Progenitor cell of endocrine pancreas (in vitro differentiated cells): ENCODE data around the gene POU6F2. TPM values are rescaled to one million over a fixed set of nuclear protein-coding genes. Genes with fewer than 3 reads are reported as not detected.
A peak's percentile ranks its signal among the peaks of the same experiment; 100 is the strongest.

Source experiments
- DNase-seq: peaks from one replicate; pipeline ENCODE4 v3.0.0; 2021; ENCODE audit warnings: low spot score; ENCODE audit not compliant: unreplicated experiment
- H3K27ac Mint-ChIP-seq: 2 replicates; pipeline ENCODE4 v1.8.0; 2021; ENCODE audit warnings: mild to moderate bottlenecking, moderate library complexity, mixed read lengths
- H3K27me3 Mint-ChIP-seq: 2 replicates; pipeline ENCODE4 v1.8.0; 2021; ENCODE audit warnings: mixed read lengths
- H3K36me3 Mint-ChIP-seq: 2 replicates; pipeline ENCODE4 v1.8.0; 2022; ENCODE audit warnings: mixed read lengths; ENCODE audit not compliant: insufficient read depth
- H3K4me1 Mint-ChIP-seq: 2 replicates; pipeline ENCODE4 v1.8.0; 2021; ENCODE audit warnings: low read depth, mixed read lengths
- H3K4me3 Mint-ChIP-seq: 2 replicates; pipeline ENCODE4 v1.8.0; 2021; ENCODE audit warnings: low read depth, mild to moderate bottlenecking, moderate library complexity, mixed read lengths
- H3K9me3 Mint-ChIP-seq: 2 replicates; pipeline ENCODE4 v1.8.0; 2021; ENCODE audit warnings: low read depth, mixed read lengths
- total RNA-seq: library from RNA; stranded (reverse); gene quantifications from 2 replicates; pipeline ENCODE4 v1.2.1, GENCODE V29; 2021
- TF ChIP-seq, protein P1 (sequence below): fragments of 200-600 bp; sonication (generic); IDR thresholded peaks from one replicate; pipeline ENCODE4 v1.5.0; 2021; ENCODE audit warnings: antibody characterized with exemption, mild to moderate bottlenecking; ENCODE audit not compliant: unreplicated experiment

POU6F2 gene
- total RNA-seq, 1 donor from 2014 or later = 5.6 TPM

DNA sequence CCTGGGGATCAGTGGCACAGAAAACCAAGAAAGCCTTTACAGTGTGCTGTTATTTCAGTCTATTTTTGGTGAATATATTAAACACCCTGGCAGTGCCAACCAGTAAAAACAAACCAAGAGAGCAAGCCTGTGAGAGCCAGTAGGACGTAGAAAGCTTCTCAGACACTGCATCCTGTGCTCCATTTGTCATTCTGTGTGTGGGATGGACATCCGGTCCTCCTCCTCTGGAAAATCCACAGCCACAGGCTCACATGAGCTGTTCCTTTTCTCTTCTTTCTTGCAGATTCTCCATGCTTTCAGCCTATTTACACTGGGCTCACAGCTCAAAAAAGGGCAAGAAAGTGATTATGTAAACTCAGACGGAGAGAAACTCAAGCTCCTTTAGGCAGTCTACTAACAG, 468.8 kb downstream of the POU6F2 start:
- H3K9me3 Mint-ChIP-seq = no peaks in the 10 kb centered on the region
- peaks cover under 1% of the 10 kb centered on the region for H3K4me1 Mint-ChIP-seq
- H3K36me3 Mint-ChIP-seq = no peaks in the 10 kb centered on the region
- TF ChIP-seq, protein P1, sequence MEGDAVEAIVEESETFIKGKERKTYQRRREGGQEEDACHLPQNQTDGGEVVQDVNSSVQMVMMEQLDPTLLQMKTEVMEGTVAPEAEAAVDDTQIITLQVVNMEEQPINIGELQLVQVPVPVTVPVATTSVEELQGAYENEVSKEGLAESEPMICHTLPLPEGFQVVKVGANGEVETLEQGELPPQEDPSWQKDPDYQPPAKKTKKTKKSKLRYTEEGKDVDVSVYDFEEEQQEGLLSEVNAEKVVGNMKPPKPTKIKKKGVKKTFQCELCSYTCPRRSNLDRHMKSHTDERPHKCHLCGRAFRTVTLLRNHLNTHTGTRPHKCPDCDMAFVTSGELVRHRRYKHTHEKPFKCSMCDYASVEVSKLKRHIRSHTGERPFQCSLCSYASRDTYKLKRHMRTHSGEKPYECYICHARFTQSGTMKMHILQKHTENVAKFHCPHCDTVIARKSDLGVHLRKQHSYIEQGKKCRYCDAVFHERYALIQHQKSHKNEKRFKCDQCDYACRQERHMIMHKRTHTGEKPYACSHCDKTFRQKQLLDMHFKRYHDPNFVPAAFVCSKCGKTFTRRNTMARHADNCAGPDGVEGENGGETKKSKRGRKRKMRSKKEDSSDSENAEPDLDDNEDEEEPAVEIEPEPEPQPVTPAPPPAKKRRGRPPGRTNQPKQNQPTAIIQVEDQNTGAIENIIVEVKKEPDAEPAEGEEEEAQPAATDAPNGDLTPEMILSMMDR = no peak
- no peak overlapping the region for H3K27ac Mint-ChIP-seq
- H3K4me3 Mint-ChIP-seq = no peak overlapping the region
- no peaks in the 10 kb centered on the region for H3K27me3 Mint-ChIP-seq
- DNase-seq = no peak

- TF ChIP-seq, protein P1 = no peak
- no peak overlapping the region for H3K4me3 Mint-ChIP-seq
- H3K36me3 Mint-ChIP-seq = no peaks in the 10 kb centered on the region
- H3K9me3 Mint-ChIP-seq = no peaks in the 10 kb centered on the region
- H3K27me3 Mint-ChIP-seq = no peaks in the 10 kb centered on the region
- H3K4me1 Mint-ChIP-seq = peaks cover 2% of the 10 kb centered on the region
- DNase-seq = no peak
- no peak overlapping the region for H3K27ac Mint-ChIP-seq
These were observed 474.2 kb downstream of the POU6F2 start for GRCh38 chr7:39451901-39452300.

DNA sequence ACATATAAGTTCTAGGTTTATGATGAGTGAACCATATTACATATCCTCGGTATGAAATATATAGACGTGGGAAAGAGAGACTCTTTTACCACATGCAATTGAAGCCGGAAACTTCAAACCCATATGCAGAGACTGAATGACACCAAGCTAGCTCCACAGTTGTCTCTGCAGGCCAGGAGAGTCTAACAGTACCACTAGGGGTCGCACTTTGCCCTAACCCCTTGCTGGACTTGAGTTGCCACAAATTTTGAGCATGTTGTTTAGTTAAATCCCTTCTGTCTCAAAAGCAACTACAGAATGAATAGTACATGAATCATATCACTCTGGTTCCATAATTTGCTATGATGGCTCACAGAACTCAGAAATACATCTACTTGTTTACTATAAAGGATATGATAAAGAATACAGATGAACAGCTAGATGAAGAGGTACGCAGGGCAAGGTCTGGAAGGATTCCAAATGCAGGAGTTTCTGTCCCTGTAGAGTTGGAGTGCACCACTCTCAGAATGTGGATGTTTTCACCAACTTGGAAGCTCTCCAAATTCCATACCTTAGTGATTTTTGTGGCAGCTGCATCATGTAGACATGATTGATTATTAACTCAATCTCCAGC, 476.1 kb downstream of the POU6F2 start:
- no peak overlapping the region for H3K4me3 Mint-ChIP-seq
- no peaks in the 10 kb centered on the region for H3K27me3 Mint-ChIP-seq
- DNase-seq = peak; percentile 18
- H3K36me3 Mint-ChIP-seq = no peaks in the 10 kb centered on the region
- H3K4me1 Mint-ChIP-seq = peaks cover 4% of the 10 kb centered on the region
- no peaks in the 10 kb centered on the region for H3K9me3 Mint-ChIP-seq
- no peak overlapping the region for H3K27ac Mint-ChIP-seq
- TF ChIP-seq, protein P1 = peak; percentile 73

DNA sequence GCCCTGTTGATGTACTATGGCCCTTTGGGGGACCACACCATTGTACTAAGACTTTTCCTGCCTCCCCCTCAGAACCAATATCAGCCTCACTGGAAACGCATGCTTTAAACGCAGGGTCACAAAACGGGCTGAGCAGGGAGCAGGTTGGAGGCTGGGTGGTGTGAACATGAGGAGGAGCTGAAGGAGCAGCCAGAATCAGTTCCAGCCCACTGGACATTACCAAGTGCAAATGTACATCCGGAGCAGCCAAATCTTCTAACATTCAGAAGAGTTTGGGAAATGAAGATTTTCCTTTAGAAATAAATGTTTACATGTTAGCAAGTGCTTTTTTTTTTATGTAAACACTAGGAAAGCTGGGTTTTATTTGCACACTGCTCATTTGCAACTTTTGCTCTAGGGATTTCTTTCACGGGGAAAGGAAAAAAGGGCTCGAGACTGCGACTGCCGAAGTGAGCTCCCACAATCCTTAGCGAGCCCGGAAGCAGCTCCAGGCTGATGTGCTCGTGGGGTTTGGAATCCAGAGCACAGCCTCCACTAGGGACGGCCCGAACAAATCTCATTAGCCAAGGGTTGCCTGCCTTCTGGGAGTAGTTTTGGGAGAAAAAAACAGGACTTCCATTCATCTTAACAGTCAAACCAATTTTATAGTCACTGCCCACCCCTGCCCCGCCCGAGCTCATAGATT, 480.5 kb downstream of the POU6F2 start:
- Mint-ChIP-seq H3K4me1 (peaks cover 11% of the 10 kb centered on the region), H3K27ac (no peak overlapping the region), H3K9me3 (no peaks in the 10 kb centered on the region), H3K36me3 (no peaks in the 10 kb centered on the region), H3K4me3 (no peak overlapping the region), H3K27me3 (no peaks in the 10 kb centered on the region)
- TF ChIP-seq, protein P1 = no peak
- DNase-seq = no peak

GRCh38 chr7:39459636-39460035, 481.9 kb downstream of the POU6F2 start:
- H3K27me3 Mint-ChIP-seq = no peaks in the 10 kb centered on the region
- no peaks in the 10 kb centered on the region for H3K9me3 Mint-ChIP-seq
- no peak overlapping the region for H3K27ac Mint-ChIP-seq
- TF ChIP-seq, protein P1 = no peak
- no peak for DNase-seq
- H3K4me1 Mint-ChIP-seq = peaks cover 11% of the 10 kb centered on the region
- no peaks in the 10 kb centered on the region for H3K36me3 Mint-ChIP-seq
- no peak overlapping the region for H3K4me3 Mint-ChIP-seq
